Activated naive CD4-positive, alpha-beta T cell treated with anti-CD3 and anti-CD28 coated beads, Interleukin-2, amount 50 U/mL, for 72 hours (primary cell): Measurements from ENCODE around the gene ERC2. TPM values are rescaled to one million over a fixed set of nuclear protein-coding genes. Genes with fewer than 3 reads are reported as not detected.

Experiments
- ATAC-seq, 2 donors: fragments of 150-1000 bp; cut with Tn5 transposase; 2 replicates each; pipeline ENCODE4 v1.10.0; 2021; ENCODE audit warnings: mild to moderate bottlenecking in 2 of 2, moderate library complexity in 2 of 2
- DNase-seq, 2 donors: peaks; one replicate each; pipeline ENCODE4 v3.0.0; 2021 to 2022; ENCODE audit warnings: low spot score in 2 of 2
- H3K27ac Mint-ChIP-seq, 2 donors: one replicate each; pipeline ENCODE4 v1.8.0; 2022; ENCODE audit warnings: mild to moderate bottlenecking in 2 of 2, mixed read lengths in 2 of 2
- H3K36me3 Mint-ChIP-seq, 2 donors: one replicate each; pipeline ENCODE4 v1.8.0; 2022; ENCODE audit warnings: mixed read lengths in 2 of 2
- H3K9me3 Mint-ChIP-seq, 2 donors: one replicate each; pipeline ENCODE4 v1.8.0; 2022; ENCODE audit warnings: mixed read lengths in 2 of 2
- total RNA-seq, 2 donors: library from RNA; stranded (reverse); gene quantifications; one replicate each; pipeline ENCODE4 v1.2.3, GENCODE V29; 2022

The ERC2 gene
- total RNA-seq, 2 donors from 2014 or later = 0.58 TPM; not detected in 1

GRCh38 chr3:55549177-55549576, 919.1 kb downstream of the ERC2 start:
- ATAC-seq (no peak), DNase-seq (no peak)
- H3K27ac Mint-ChIP-seq = no peak overlapping the region
- H3K9me3 Mint-ChIP-seq = peaks cover 4 to 11% of the 10 kb centered on the region in 2 donors
- no peaks in the 10 kb centered on the region for H3K36me3 Mint-ChIP-seq

GRCh38 chr3:55546866-55547669, 921.2 kb downstream of the ERC2 start:
- no peak for ATAC-seq
- H3K9me3 Mint-ChIP-seq = peaks cover 4 to 7% of the 10 kb centered on the region in 2 donors
- no peaks in the 10 kb centered on the region for H3K36me3 Mint-ChIP-seq
- no peak overlapping the region for H3K27ac Mint-ChIP-seq
- DNase-seq = no peak

GRCh38 chr3:55545995-55546394, 922.3 kb downstream of the ERC2 start:
- no peak for ATAC-seq
- no peak for DNase-seq
- Mint-ChIP-seq H3K36me3 (no peaks in the 10 kb centered on the region), H3K27ac (no peak overlapping the region), H3K9me3 (peaks cover 4 to 7% of the 10 kb centered on the region in 2 donors)

GRCh38 chr3:55544219-55544618, 924.0 kb downstream of the ERC2 start:
- ATAC-seq (no peak), DNase-seq (no peak)
- no peaks in the 10 kb centered on the region for H3K9me3 Mint-ChIP-seq
- H3K36me3 Mint-ChIP-seq = no peaks in the 10 kb centered on the region
- no peak overlapping the region for H3K27ac Mint-ChIP-seq

- DNase-seq = no peak
- Mint-ChIP-seq H3K27ac (no peak overlapping the region), H3K36me3 (no peaks in the 10 kb centered on the region), H3K9me3 (no peaks in the 10 kb centered on the region)
- no peak for ATAC-seq
Measured at GRCh38 chr3:55543181-55543614, 925.1 kb downstream of the ERC2 start.

DNA sequence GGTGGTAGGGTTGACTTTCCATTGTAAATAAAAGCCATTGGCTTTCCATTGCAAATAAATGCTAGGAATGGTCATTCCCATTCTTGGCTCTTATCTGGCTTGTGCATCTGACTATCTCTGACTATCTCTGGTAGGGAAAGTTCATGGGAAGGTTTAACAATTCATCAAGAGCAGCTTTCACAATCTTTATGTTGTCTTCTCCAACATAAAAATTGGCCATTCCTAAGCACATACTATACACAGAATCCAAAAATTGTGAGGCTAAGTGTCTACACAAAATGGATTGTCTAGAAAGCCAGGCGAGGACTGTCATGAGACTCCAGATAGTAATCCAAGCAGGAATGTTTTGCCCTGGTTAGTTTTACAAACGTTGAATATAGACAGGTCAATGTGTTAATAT, 926.8 kb downstream of the ERC2 start:
- Mint-ChIP-seq H3K36me3 (no peaks in the 10 kb centered on the region), H3K9me3 (no peaks in the 10 kb centered on the region), H3K27ac (no peak overlapping the region)
- DNase-seq (no peak), ATAC-seq (no peak)

DNA sequence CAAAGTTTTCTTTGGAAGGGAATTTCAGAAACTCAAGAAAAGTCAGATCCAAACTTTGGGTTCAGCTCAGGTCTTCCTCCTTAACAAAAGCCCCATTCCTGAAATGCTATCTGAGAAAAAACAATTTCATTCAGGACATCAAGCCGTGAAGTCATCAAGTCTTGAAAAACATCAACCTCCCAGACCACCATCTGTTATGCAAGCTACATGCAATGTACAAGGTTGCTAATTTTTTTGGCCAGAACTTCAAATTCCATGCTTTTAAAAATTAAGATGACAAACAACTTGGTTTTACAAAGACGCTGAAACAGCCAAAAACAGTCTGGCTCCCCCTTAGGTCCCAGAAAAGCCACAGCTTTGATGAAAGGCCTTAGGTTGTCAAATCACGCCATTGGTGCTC, 927.3 kb downstream of the ERC2 start:
- H3K27ac Mint-ChIP-seq = no peak overlapping the region
- no peaks in the 10 kb centered on the region for H3K9me3 Mint-ChIP-seq
- H3K36me3 Mint-ChIP-seq = no peaks in the 10 kb centered on the region
- ATAC-seq (no peak), DNase-seq (no peak)

- H3K27ac Mint-ChIP-seq = no peak overlapping the region
- no peak for DNase-seq
- no peaks in the 10 kb centered on the region for H3K36me3 Mint-ChIP-seq
- no peak for ATAC-seq
- H3K9me3 Mint-ChIP-seq = no peaks in the 10 kb centered on the region
Measured at GRCh38 chr3:55540579-55540978, 927.7 kb downstream of the ERC2 start.

DNA sequence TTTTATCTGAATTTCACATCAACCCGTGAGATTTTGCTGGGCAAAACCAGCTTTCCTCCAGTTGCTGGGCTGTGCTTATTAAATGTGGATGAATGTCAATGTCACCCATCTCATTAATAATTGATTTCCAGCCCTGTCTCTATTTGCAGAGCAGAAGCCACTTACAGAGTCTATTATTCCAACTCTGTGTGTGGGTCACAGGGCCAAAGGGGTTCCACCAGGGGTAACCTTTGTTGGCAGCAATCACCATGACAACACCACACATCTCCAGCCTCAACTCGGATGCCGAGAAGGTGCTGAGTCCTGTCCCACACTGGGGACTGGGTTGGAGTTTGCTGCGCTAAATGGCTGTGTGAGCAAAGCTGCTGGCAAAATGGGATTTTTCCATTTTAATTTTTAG, 930.1 kb downstream of the ERC2 start:
- Mint-ChIP-seq H3K9me3 (no peaks in the 10 kb centered on the region), H3K36me3 (no peaks in the 10 kb centered on the region), H3K27ac (no peak overlapping the region)
- no peak for ATAC-seq
- DNase-seq = no peak

DNA sequence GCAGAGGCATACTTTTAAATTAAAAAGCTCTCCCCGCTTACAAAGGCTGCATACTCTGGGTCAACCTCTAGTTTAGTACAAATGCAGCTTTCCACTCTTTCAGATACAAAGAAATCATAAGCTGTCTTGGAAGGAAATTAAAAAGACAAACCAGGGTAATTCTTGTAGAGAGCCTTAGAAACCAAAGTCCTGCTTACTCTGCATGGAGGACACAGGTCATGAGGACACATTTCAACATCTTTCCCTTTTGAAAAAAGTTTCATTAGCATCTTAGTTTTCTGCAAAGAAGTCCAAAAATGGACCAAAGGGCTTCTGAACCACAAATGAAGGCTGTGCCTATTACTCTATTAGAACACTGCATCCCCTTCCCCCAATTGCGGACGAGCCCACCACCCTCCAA, 930.7 kb downstream of the ERC2 start:
- DNase-seq (no peak), ATAC-seq (no peak)
- no peak overlapping the region for H3K27ac Mint-ChIP-seq
- H3K9me3 Mint-ChIP-seq = no peaks in the 10 kb centered on the region
- H3K36me3 Mint-ChIP-seq = no peaks in the 10 kb centered on the region

DNA sequence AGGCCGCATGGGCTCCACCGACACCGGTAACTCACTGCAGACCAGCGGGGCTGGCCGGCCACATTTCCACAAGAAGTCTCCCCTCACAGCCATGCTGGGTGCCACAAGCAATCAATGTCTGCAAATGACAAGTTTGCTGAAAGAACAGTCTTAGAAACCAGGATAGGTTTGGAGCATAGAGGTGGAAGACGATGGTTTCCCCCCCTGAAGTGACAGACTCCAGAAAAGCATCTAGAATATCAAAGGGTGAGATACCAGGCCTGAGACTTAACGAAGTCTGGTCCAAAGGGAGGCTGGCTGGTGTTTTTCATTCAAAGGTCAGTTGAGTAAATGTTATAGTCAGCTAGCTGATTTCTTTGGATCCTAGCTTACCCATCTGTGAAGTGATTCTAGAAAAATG, 931.1 kb downstream of the ERC2 start:
- ATAC-seq (no peak), DNase-seq (no peak)
- Mint-ChIP-seq H3K27ac (no peak overlapping the region), H3K36me3 (no peaks in the 10 kb centered on the region), H3K9me3 (no peaks in the 10 kb centered on the region)

- no peak for DNase-seq
- H3K27ac Mint-ChIP-seq = no peak overlapping the region
- no peak for ATAC-seq
- H3K9me3 Mint-ChIP-seq = no peaks in the 10 kb centered on the region
- H3K36me3 Mint-ChIP-seq = no peaks in the 10 kb centered on the region
Measured at GRCh38 chr3:55534876-55535275, 933.4 kb downstream of the ERC2 start.

GRCh38 chr3:55532806-55533205, 935.5 kb downstream of the ERC2 start:
- no peak for ATAC-seq
- DNase-seq = no peak
- H3K9me3 Mint-ChIP-seq = no peaks in the 10 kb centered on the region
- no peaks in the 10 kb centered on the region for H3K36me3 Mint-ChIP-seq
- H3K27ac Mint-ChIP-seq = no peak overlapping the region

DNA sequence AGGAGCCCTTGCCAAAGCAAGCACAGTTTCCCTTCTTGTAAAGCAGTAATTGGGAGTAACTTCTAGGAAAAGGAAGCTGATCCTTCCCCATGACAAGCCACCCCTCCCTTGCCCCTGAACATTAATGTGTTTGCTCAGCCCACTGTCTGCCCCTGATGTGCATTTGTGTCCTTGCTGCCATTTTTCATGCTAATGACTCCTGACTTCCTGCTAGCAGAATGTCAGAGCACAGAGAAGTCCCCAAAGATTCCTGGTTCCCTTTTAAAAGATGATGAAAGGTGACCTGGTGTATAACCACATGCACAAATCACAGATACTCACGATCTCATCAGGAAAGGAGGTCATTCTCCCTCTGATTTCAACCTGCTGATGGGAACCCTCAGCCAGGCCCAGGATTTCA, 936.9 kb downstream of the ERC2 start:
- H3K9me3 Mint-ChIP-seq = peaks cover 0 to 3% of the 10 kb centered on the region in 2 donors
- H3K36me3 Mint-ChIP-seq = no peaks in the 10 kb centered on the region
- no peak for DNase-seq
- no peak overlapping the region for H3K27ac Mint-ChIP-seq
- no peak for ATAC-seq

DNA sequence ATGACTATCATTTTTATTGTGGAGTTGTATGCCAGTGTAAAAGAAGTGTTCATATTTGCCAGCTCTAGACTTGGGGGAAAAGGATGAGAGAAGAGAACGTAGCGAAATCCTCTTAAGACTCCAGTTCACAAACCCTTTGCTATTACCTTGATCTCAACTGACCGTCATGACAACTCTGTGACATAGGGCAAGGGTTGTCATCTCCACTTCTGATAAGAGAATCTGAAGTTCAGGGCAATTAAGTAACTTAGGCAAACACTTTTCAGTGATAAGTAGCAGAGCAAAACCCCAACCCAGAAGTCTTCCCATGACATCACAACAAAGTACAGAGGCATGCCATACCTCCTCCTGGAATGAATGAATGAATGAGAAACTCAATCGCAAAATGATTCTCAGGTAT, 940.9 kb downstream of the ERC2 start:
- H3K9me3 Mint-ChIP-seq = peaks cover 0 to 3% of the 10 kb centered on the region in 2 donors
- H3K36me3 Mint-ChIP-seq = no peaks in the 10 kb centered on the region

GRCh38 chr3:55526332-55527030, 941.8 kb downstream of the ERC2 start:
- DNase-seq (no peak), ATAC-seq (no peak)
- Mint-ChIP-seq H3K36me3 (no peaks in the 10 kb centered on the region), H3K9me3 (peaks cover 0 to 3% of the 10 kb centered on the region in 2 donors), H3K27ac (no peak overlapping the region)

More for the DNA sequence above, 940.9 kb downstream of the ERC2 start:
- H3K27ac Mint-ChIP-seq = no peak overlapping the region
- ATAC-seq (no peak), DNase-seq (no peak)

- no peak for ATAC-seq
- Mint-ChIP-seq H3K36me3 (no peaks in the 10 kb centered on the region), H3K27ac (no peak overlapping the region), H3K9me3 (peaks cover 0 to 3% of the 10 kb centered on the region in 2 donors)
- DNase-seq = no peak
Measured at GRCh38 chr3:55525436-55525835, 942.8 kb downstream of the ERC2 start.
